ENCODE results near the gene NPAS4. TPM values are rescaled to one million over a fixed set of nuclear protein-coding genes. Genes with fewer than 3 reads are reported as not detected.

NPAS4 gene
- total and polyA plus RNA-seq, 2 of the 13 experiments (the other 11 are each of a cell fraction or from before 2014, with no cell fraction given): not detected

DNA sequence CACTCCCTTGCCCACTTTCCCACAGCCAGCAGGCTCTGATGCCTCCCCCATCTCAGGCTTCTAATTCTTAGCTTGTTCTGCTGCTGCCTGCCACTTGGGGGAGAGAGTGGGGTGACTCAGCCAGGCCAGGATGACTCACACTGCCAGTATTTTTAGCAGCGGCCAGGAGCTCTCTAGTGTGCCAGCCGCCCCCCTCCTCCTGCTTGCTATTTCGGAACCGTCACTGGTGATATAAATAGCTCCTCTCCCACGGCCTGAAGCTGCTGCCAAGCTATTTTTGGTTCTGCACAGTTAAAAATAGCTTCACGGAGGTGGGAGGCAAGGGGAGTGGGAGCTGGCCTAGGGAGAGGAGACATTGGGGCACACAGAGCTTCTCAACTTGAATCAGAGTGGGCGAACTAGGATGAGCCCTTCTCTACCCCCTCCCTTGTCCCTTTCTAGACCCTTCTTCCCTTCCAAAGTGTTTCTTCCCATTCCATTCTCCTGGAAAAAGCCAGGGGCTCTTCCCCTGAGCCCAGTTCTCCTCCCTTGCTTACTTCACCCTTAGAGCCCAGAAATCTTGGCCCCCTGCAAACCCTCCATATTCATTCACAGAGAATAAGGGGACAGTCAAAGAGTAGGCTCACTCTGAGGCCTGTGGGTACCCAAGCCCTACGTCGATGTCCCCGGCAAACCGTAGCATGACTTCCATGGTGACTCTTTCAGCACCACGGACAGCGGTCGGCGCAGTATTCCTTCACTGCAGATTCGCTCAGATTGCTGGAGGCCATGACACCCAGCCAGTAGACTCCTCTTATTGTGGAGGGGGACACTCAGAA lies 2.5 kb upstream of the NPAS4 start (continued):
- TF ChIP-seq ZBTB44 (CRISPR knock-in tag; IDR thresholded peaks at IDR 0.05): peak; percentile 90; the same call in 1 of the 2 replicates
- no peak for TF ChIP-seq CENPT (CRISPR knock-in tag; IDR thresholded peaks at IDR 0.05; ENCODE audit: low read depth)
- 0 out of 2 replicates have a peak, but pooled peaks have one; percentile 73 for TF ChIP-seq TEAD2 (CRISPR knock-in tag; IDR thresholded peaks at IDR 0.05)
- no peak for TF ChIP-seq ZNF496 (CRISPR knock-in tag; IDR thresholded peaks at IDR 0.05; ENCODE audit: insufficient replicate concordance)
- TF ChIP-seq MATR3 (CRISPR knock-in tag; IDR thresholded peaks at IDR 0.05): no peak
- peak; percentile 60; the same call in 1 of the 2 replicates for TF ChIP-seq ARID4A (CRISPR knock-in tag; IDR thresholded peaks at IDR 0.05; ENCODE audit: borderline replicate concordance)
- no peak for TF ChIP-seq CEBPB (IDR thresholded peaks at IDR 0.05; ENCODE audit: borderline replicate concordance, low read depth, low read length)
- TF ChIP-seq ZNF557 (CRISPR knock-in tag; IDR thresholded peaks at IDR 0.05): peak; percentile 92
- TF ChIP-seq U2AF1 (optimal IDR thresholded peaks at IDR 0.05; ENCODE audit: low read depth, low read length): no peak
- TF ChIP-seq, protein P1, sequence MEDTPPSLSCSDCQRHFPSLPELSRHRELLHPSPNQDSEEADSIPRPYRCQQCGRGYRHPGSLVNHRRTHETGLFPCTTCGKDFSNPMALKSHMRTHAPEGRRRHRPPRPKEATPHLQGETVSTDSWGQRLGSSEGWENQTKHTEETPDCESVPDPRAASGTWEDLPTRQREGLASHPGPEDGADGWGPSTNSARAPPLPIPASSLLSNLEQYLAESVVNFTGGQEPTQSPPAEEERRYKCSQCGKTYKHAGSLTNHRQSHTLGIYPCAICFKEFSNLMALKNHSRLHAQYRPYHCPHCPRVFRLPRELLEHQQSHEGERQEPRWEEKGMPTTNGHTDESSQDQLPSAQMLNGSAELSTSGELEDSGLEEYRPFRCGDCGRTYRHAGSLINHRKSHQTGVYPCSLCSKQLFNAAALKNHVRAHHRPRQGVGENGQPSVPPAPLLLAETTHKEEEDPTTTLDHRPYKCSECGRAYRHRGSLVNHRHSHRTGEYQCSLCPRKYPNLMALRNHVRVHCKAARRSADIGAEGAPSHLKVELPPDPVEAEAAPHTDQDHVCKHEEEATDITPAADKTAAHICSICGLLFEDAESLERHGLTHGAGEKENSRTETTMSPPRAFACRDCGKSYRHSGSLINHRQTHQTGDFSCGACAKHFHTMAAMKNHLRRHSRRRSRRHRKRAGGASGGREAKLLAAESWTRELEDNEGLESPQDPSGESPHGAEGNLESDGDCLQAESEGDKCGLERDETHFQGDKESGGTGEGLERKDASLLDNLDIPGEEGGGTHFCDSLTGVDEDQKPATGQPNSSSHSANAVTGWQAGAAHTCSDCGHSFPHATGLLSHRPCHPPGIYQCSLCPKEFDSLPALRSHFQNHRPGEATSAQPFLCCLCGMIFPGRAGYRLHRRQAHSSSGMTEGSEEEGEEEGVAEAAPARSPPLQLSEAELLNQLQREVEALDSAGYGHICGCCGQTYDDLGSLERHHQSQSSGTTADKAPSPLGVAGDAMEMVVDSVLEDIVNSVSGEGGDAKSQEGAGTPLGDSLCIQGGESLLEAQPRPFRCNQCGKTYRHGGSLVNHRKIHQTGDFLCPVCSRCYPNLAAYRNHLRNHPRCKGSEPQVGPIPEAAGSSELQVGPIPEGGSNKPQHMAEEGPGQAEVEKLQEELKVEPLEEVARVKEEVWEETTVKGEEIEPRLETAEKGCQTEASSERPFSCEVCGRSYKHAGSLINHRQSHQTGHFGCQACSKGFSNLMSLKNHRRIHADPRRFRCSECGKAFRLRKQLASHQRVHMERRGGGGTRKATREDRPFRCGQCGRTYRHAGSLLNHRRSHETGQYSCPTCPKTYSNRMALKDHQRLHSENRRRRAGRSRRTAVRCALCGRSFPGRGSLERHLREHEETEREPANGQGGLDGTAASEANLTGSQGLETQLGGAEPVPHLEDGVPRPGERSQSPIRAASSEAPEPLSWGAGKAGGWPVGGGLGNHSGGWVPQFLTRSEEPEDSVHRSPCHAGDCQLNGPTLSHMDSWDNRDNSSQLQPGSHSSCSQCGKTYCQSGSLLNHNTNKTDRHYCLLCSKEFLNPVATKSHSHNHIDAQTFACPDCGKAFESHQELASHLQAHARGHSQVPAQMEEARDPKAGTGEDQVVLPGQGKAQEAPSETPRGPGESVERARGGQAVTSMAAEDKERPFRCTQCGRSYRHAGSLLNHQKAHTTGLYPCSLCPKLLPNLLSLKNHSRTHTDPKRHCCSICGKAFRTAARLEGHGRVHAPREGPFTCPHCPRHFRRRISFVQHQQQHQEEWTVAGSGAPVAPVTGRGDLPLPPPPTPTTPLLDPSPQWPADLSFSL (CRISPR knock-in tag; IDR thresholded peaks at IDR 0.05): no peak
- no peak for TF ChIP-seq ZNF576 (CRISPR knock-in tag; IDR thresholded peaks at IDR 0.05)
- TF ChIP-seq SP5 (CRISPR knock-in tag; IDR thresholded peaks at IDR 0.05; ENCODE audit: borderline replicate concordance, low read depth): 0 out of 2 replicates have a peak, but pooled peaks have one; percentile 27
- TF ChIP-seq, protein P2, sequence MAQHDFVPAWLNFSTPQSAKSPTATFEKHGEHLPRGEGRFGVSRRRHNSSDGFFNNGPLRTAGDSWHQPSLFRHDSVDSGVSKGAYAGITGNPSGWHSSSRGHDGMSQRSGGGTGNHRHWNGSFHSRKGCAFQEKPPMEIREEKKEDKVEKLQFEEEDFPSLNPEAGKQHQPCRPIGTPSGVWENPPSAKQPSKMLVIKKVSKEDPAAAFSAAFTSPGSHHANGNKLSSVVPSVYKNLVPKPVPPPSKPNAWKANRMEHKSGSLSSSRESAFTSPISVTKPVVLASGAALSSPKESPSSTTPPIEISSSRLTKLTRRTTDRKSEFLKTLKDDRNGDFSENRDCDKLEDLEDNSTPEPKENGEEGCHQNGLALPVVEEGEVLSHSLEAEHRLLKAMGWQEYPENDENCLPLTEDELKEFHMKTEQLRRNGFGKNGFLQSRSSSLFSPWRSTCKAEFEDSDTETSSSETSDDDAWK (CRISPR knock-in tag; IDR thresholded peaks at IDR 0.05): no peak
- TF ChIP-seq ISX (CRISPR knock-in tag; conservative IDR thresholded peaks at IDR 0.05): peak; percentile 95; the same call in 1 of the 2 replicates

Measured in HepG2 (cell line).